HFFc6 (cell line): ENCODE data around the gene SEC16B. TPM values are rescaled to one million over a fixed set of nuclear protein-coding genes. Genes with fewer than 3 reads are reported as not detected.

Experiments
- DNase-seq: peaks from one replicate; pipeline ENCODE4 v3.0.0-alpha.2; 2018
- H3K27ac Mint-ChIP-seq: 2 replicates; pipeline ENCODE4 v1.8.0; 2020; ENCODE audit warnings: mild to moderate bottlenecking, mixed read lengths
- H3K27me3 Mint-ChIP-seq: 2 replicates; pipeline ENCODE4 v1.8.0; 2021; ENCODE audit warnings: mild to moderate bottlenecking, moderate library complexity, mixed read lengths; ENCODE audit not compliant: insufficient read depth
- H3K36me3 Mint-ChIP-seq: 2 replicates; pipeline ENCODE4 v1.8.0; 2021; ENCODE audit warnings: low read depth, mixed read lengths
- H3K4me1 Mint-ChIP-seq: 2 replicates; pipeline ENCODE4 v1.8.0; 2020; ENCODE audit warnings: low read depth, mixed read lengths
- H3K4me3 Mint-ChIP-seq: 2 replicates; pipeline ENCODE4 v1.8.0; 2020; ENCODE audit warnings: mild to moderate bottlenecking, moderate library complexity, mixed read lengths
- H3K9me3 Mint-ChIP-seq: 2 replicates; pipeline ENCODE4 v1.8.0; 2020; ENCODE audit warnings: mild to moderate bottlenecking, mixed read lengths
- CTCF ChIP-seq: fragments of 200-600 bp; sonication (generic); IDR thresholded peaks from 2 replicates; pipeline ENCODE4 v1.5.0; 2021; ENCODE audit warnings: antibody characterized with exemption, mild to moderate bottlenecking
- total RNA-seq, 6 experiments: library from RNA; stranded (reverse); fragmentation: NEBNext Ultra II Directional; extraction: Animal tissue kit (Norgen Biotek cat#: 25700); gene quantifications; 2 replicates in 1 of 6; 3 replicates in 5 of 6; pipeline ENCODE4 v1.2.3, GENCODE V29; 2021

Gene SEC16B
- total RNA-seq, 6 experiments from 2014 or later = 1.7 to 3.2 (median 2.0) TPM

DNA sequence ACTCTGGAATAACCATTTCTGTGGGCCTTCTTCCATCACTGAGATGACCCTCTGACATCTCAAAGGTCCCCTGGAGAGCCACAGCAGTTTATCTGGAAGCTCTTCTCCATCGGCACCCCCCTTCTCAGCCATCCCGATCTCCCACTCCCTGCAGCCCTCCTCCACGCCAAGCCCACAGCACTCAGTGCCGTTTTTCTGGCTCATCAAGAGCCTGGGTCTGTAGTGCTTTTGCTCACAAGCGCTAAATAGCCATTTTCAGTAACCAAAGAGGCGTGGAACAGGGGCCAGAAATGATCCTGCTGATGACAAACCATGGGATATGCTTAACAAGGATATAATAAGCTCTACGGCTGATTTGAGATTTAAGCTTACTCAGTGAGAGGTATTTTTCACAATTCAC lies 17.6 kb downstream of the SEC16B start:
- H3K9me3 Mint-ChIP-seq = no peaks in the 10 kb centered on the region
- H3K4me1 Mint-ChIP-seq = peaks cover 31% of the 10 kb centered on the region
- no peaks in the 10 kb centered on the region for H3K36me3 Mint-ChIP-seq
- peaks cover 1% of the 10 kb centered on the region; the same call in 1 of the 2 replicates for H3K27me3 Mint-ChIP-seq
- no peak overlapping the region for H3K27ac Mint-ChIP-seq
- DNase-seq = no peak
- no peak overlapping the region for H3K4me3 Mint-ChIP-seq
- TF ChIP-seq CTCF = no peak

- H3K27me3 Mint-ChIP-seq = peaks cover 1% of the 10 kb centered on the region; the same call in 1 of the 2 replicates
- H3K4me3 Mint-ChIP-seq = no peak overlapping the region
- no peaks in the 10 kb centered on the region for H3K9me3 Mint-ChIP-seq
- peaks cover 36% of the 10 kb centered on the region for H3K4me1 Mint-ChIP-seq
- H3K27ac Mint-ChIP-seq = no peak overlapping the region
- no peaks in the 10 kb centered on the region for H3K36me3 Mint-ChIP-seq
- no peak for DNase-seq
- no peak for TF ChIP-seq CTCF
These were observed 19.4 kb downstream of the SEC16B start for GRCh38 chr1:177950506-177950905.

DNA sequence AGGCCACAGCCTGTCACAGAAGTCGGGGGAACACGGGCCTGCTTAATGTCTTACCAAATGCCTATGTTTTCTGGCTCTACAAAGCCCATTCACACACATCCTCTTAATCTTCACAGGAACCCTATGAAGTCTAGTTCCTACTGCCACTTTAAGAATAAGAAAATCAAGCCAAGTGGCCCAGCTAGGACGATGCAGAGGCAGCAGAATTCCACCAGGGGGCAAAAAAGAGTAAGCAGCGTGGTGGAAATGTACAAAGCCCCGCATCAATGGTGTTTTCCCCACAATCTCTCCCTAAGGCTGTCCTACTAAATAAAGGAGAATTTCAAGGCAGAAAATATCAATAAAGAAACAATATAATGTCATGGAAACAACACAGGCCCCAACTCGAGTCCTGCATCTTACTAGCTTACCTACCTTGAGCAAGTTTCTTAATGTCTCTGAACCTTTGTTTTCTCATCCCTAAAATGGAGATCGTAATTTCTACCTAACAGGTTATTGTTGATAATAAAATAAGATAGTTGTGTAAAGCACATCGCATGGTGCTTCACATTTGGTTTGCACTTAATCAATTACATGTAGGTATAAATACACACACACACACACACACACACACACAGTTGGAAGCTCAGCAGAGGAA lies 21.4 kb downstream of the SEC16B start:
- no peaks in the 10 kb centered on the region for H3K36me3 Mint-ChIP-seq
- no peaks in the 10 kb centered on the region for H3K9me3 Mint-ChIP-seq
- no peak overlapping the region for H3K4me3 Mint-ChIP-seq
- peak; percentile 93 for TF ChIP-seq CTCF
- peaks cover 36% of the 10 kb centered on the region for H3K4me1 Mint-ChIP-seq
- DNase-seq = peak; percentile 56
- peaks cover 1% of the 10 kb centered on the region; the same call in 1 of the 2 replicates for H3K27me3 Mint-ChIP-seq
- H3K27ac Mint-ChIP-seq = no peak overlapping the region

DNA sequence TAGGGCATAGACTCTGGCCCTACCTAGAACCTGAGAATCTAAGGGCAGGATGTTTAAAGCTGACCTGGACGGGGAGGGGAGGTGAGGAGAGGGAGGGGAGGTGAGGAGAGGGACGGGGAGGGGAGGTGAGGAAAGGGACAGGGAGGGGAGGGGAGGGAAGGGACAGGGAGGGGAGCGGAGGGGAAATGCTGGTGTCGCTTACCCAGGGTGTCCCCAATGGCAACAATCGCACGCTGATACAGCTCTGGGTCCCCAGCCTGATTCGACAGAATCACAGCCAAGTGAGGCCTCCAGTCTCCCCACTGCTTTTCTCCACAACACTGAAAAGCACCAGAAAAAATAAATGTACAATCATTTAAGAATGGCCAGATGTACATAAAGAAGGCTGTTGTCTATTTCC lies 22.2 kb downstream of the SEC16B start:
- H3K4me3 Mint-ChIP-seq = no peak overlapping the region
- no peak overlapping the region for H3K27ac Mint-ChIP-seq
- no peak for TF ChIP-seq CTCF
- H3K4me1 Mint-ChIP-seq = peaks cover 36% of the 10 kb centered on the region
- H3K27me3 Mint-ChIP-seq = peaks cover 1% of the 10 kb centered on the region; the same call in 1 of the 2 replicates
- H3K9me3 Mint-ChIP-seq = no peaks in the 10 kb centered on the region
- no peaks in the 10 kb centered on the region for H3K36me3 Mint-ChIP-seq
- no peak for DNase-seq

DNA sequence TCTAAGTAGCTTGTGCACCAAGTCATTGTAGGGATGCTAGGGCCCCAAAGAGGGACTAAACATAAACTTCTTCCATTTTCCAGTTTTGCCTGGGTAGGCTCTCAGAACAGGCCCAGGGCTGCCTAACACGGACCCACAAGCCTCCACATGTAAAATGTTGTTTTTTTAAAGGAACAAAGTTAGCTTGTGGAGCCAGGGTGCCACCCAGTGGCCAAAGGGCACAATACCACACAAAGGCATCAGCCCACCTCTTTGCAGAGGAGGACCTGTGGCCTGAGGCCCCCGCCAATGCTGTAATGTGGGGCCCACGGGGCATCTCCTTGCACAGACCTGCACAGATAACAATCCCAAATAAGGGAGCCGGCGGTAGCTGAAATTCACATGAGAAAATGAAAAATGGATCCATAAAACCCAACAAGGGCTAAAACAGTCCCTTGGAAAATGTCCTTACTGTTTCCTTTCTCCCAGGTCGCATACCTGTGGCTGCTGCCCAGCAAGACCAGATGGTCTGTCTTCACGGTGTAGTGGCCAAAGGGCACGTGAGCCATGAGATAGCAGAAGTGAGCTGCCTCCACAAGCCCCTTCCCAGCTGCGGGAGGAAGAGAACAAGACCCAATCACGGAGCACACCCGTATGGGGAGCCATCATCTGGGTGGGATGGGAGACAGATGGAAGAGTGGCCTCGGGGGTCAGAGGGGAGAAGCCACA lies 23.8 kb downstream of the SEC16B start:
- no peaks in the 10 kb centered on the region for H3K36me3 Mint-ChIP-seq
- no peak overlapping the region for H3K4me3 Mint-ChIP-seq
- peaks cover 4% of the 10 kb centered on the region for H3K27me3 Mint-ChIP-seq
- peak; percentile 56 for DNase-seq
- no peak overlapping the region for H3K27ac Mint-ChIP-seq
- H3K4me1 Mint-ChIP-seq = peaks cover 36% of the 10 kb centered on the region
- peak; percentile 96 for TF ChIP-seq CTCF
- H3K9me3 Mint-ChIP-seq = no peaks in the 10 kb centered on the region
